HCT116 (cell line): Measurements from ENCODE around the gene THOP1. TPM values are rescaled to one million over a fixed set of nuclear protein-coding genes. Genes with fewer than 3 reads are reported as not detected.

ENCODE experiments used
- ATAC-seq: fragments of 200-7000 bp; cut with Tn5 transposase; 2 replicates; pipeline ENCODE4 v1.9.1; 2020; ENCODE audit warnings: mild to moderate bottlenecking, moderate library complexity
- BruUV-seq: library from RNA; stranded (reverse); fragments of 400-500 nt; replicated peaks from 2 replicates; lab custom pipeline; 2021; lab: Mats Ljungman, UMichigan
- CTCF ChIA-PET: fragments of 300-600 bp; sonication (Branson Sonifier 250); formaldehyde crosslinking; loops from one replicate; lab custom pipeline; 2021; ENCODE audit warnings: antibody characterized with exemption; lab: Charles Lee
- POLR2A ChIA-PET: fragments of 300-600, 350-600 bp; sonication (Branson Sonifier 250); formaldehyde crosslinking; loops from one replicate; lab custom pipeline; 2021; ENCODE audit warnings: antibody characterized with exemption; lab: Charles Lee
- RAD21 ChIA-PET, 2 experiments: fragments of 300-600 bp; sonication (Branson Sonifier 250); formaldehyde crosslinking; loops; one replicate each; lab custom pipeline; 2023; ENCODE audit warnings: low total read pairs in 2 of 2; ENCODE audit not compliant: uncharacterized antibody in 2 of 2, unreplicated experiment in 2 of 2, low non-redundant PET in 1 of 2; lab: Charles Lee
- DNase-seq: peaks from one replicate; pipeline ENCODE4 v3.0.0-alpha.2; 2010; ENCODE audit warnings: low read depth, low spot score
- H2AFZ ChIP-seq: fragments of 200-600 bp; shearing (Covaris generic), sonication (generic); 2 replicates; pipeline ENCODE4 v1.6.1; 2017; ENCODE audit warnings: low read depth, mixed run types, mixed read lengths, antibody characterized with exemption, low read length; ENCODE audit not compliant: poor library complexity, severe bottlenecking
- H3K27ac ChIP-seq: 2 replicates; pipeline ENCODE4 v1.5.1; 2012; ENCODE audit warnings: low read depth, low read length
- H3K27me3 ChIP-seq: fragments of 200-600 bp; sonication (generic); 2 replicates; pipeline ENCODE4 v1.6.1; 2016; ENCODE audit warnings: mixed run types, low read length, mixed read lengths; ENCODE audit not compliant: insufficient read depth
- H3K36me3 ChIP-seq, 2 experiments: fragments of 200-500 bp in 1 of 2; fragments of 200-600 bp in 1 of 2; sonication (Bioruptor generic) in 1 of 2; sonication (generic) in 1 of 2; 2 replicates each; pipeline versions ENCODE4 v1.5.1 to v1.6.1; 2014 to 2016; ENCODE audit warnings: low read length in 2 of 2, inconsistent platforms in 1 of 2, mixed read lengths in 1 of 2, mixed run types in 1 of 2; ENCODE audit not compliant: insufficient read depth in 2 of 2, control insufficient read depth in 1 of 2
- H3K4me1 ChIP-seq, 2 experiments: fragments of 200-600 bp in 1 of 2; sonication (generic) in 1 of 2; 2 replicates each; pipeline versions ENCODE4 v1.5.1 to v1.6.1; 2012 to 2017; ENCODE audit warnings: low read length in 2 of 2, inconsistent platforms in 1 of 2, mild to moderate bottlenecking in 1 of 2, mixed read lengths in 1 of 2, mixed run types in 1 of 2, moderate library complexity in 1 of 2; ENCODE audit not compliant: insufficient read depth in 2 of 2, control insufficient read depth in 1 of 2
- H3K4me2 ChIP-seq: fragments of 200-600 bp; sonication (generic); 2 replicates; pipeline ENCODE4 v1.6.1; 2017; ENCODE audit warnings: mixed run types, low read length, mixed read lengths
- H3K4me3 ChIP-seq, 2 experiments: fragments of 200-600 bp in 1 of 2; sonication (generic) in 1 of 2; replicated peaks in 1 of 2; 2 replicates each; pipeline ENCODE4 v1.5.1; 2011 to 2016; ENCODE audit warnings: low read length in 2 of 2, control low read depth in 1 of 2, low read depth in 1 of 2, mild to moderate bottlenecking in 1 of 2, mixed read lengths in 1 of 2, mixed run types in 1 of 2
- H3K79me2 ChIP-seq: fragments of 200-600 bp; sonication (generic); 2 replicates; pipeline ENCODE4 v1.6.1; 2017; ENCODE audit warnings: mild to moderate bottlenecking, mixed run types, low read length, moderate library complexity, mixed read lengths; ENCODE audit not compliant: insufficient read depth
- H3K9ac ChIP-seq: fragments of 200-600 bp; sonication (generic); 2 replicates; pipeline ENCODE4 v1.6.1; 2016; ENCODE audit warnings: low read length, mixed read lengths
- H3K9me2 ChIP-seq: fragments of 200-600 bp; sonication (generic), shearing (Covaris generic); 2 replicates; pipeline ENCODE4 v1.6.1; 2017; ENCODE audit warnings: mixed run types, mild to moderate bottlenecking, moderate library complexity; ENCODE audit not compliant: insufficient read depth
- H3K9me3 ChIP-seq, 2 experiments: fragments of 200-500 bp in 1 of 2; fragments of 200-600 bp in 1 of 2; sonication (Bioruptor generic) in 1 of 2; sonication (generic) in 1 of 2; 2 replicates each; pipeline ENCODE4 v1.6.1; 2014 to 2017; ENCODE audit warnings: low read length in 2 of 2, mixed read lengths in 2 of 2, inconsistent platforms in 1 of 2, low read depth in 1 of 2, mild to moderate bottlenecking in 1 of 2, mixed run types in 1 of 2, moderate library complexity in 1 of 2; ENCODE audit not compliant: control insufficient read depth in 1 of 2, insufficient read depth in 1 of 2
- H4K20me1 ChIP-seq: fragments of 200-600 bp; sonication (generic), shearing (Covaris generic); 2 replicates; pipeline ENCODE4 v1.6.1; 2017; ENCODE audit warnings: mixed run types, mild to moderate bottlenecking, moderate library complexity; ENCODE audit not compliant: insufficient read depth
- CBX3 ChIP-seq: IDR thresholded peaks from 2 replicates; pipeline ENCODE4 v1.6.1; 2012; ENCODE audit warnings: low read depth
- CEBPB ChIP-seq: IDR thresholded peaks from 2 replicates; pipeline ENCODE4 v1.6.1; 2012; ENCODE audit warnings: low read depth
- EGR1 ChIP-seq: IDR thresholded peaks from 2 replicates; pipeline ENCODE4 v1.6.1; 2012; ENCODE audit warnings: low read depth
- EZH2 ChIP-seq: fragments of 200-600 bp; sonication (generic); IDR thresholded peaks from 2 replicates; pipeline ENCODE4 v1.6.1; 2017; ENCODE audit warnings: antibody characterized with exemption, mixed run types
- POLR2A ChIP-seq: IDR thresholded peaks from 2 replicates; pipeline ENCODE4 v1.7.0; 2011; ENCODE audit warnings: borderline replicate concordance; ENCODE audit not compliant: insufficient read depth, insufficient read length; ENCODE audit errors: extremely low read depth
- RAD21 ChIP-seq: IDR thresholded peaks from 2 replicates; pipeline ENCODE4 v1.6.1; 2012; ENCODE audit warnings: low read depth, mild to moderate bottlenecking
- SIN3A ChIP-seq: IDR thresholded peaks from 2 replicates; pipeline ENCODE4 v1.6.1; 2012; ENCODE audit warnings: low read depth
- SP1 ChIP-seq: IDR thresholded peaks from 2 replicates; pipeline ENCODE4 v1.6.1; 2012; ENCODE audit warnings: low read depth
- TCF7L2 ChIP-seq: IDR thresholded peaks from 2 replicates; pipeline ENCODE4 v1.7.0; 2011; ENCODE audit warnings: borderline replicate concordance, inconsistent platforms; ENCODE audit not compliant: insufficient read depth, insufficient read length; ENCODE audit errors: extremely low read depth
- YY1 ChIP-seq: IDR thresholded peaks from 2 replicates; pipeline ENCODE4 v1.6.1; 2011; ENCODE audit warnings: low read length, low read depth, moderate library complexity, mild to moderate bottlenecking; ENCODE audit not compliant: insufficient replicate concordance; ENCODE audit errors: extremely low read depth
- intact Hi-C: fragments of 100-400 bp; cut with micrococcal nuclease; formaldehyde crosslinking; loops from 2 replicates; pipeline ENCODE4 v1.10.0; 2022
- total RNA-seq: library from RNA; stranded (reverse); gene quantifications from one replicate; pipeline ENCODE4 v1.2.1, GENCODE V29; 2021; ENCODE audit not compliant: unreplicated experiment
- TF ChIP-seq, protein P1 (sequence below): IDR thresholded peaks from 2 replicates; pipeline ENCODE4 v1.6.1; 2012
- TF ChIP-seq, protein P2 (sequence below): IDR thresholded peaks from 2 replicates; pipeline ENCODE4 v1.6.1; 2012

The THOP1 gene
- total RNA-seq, 1 experiment from 2014 or later, result 201 TPM

DNA sequence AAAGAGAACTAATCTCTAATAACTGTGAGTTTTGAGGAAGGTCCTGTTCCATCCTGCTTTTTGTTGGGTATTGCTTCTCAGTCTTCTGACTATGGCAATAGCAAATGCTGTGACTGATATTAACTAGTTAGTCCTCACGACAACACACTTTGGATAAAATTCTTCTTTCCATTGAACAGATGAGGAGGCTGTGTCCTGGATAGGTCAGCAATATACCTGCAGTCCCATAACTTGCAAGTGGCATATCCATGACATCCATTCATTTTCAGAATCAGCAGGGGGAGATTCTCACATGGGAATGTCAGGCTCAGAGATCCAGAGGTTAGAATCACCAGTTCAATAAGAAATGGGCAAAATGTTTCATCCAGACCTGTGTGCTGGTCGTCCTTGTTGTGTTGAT, 41.7 kb downstream of the THOP1 start:
- no peaks in the 10 kb centered on the region for H3K27me3 ChIP-seq
- no peak overlapping the region for H3K9ac ChIP-seq
- TF ChIP-seq EZH2 (no peak), POLR2A (no peak), TCF7L2 (no peak), CBX3 (no peak), EGR1 (no peak), SP1 (no peak), RAD21 (no peak), SIN3A (no peak), YY1 (no peak), CEBPB (no peak)
- TF ChIP-seq, protein P1, sequence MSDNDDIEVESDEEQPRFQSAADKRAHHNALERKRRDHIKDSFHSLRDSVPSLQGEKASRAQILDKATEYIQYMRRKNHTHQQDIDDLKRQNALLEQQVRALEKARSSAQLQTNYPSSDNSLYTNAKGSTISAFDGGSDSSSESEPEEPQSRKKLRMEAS, result no peak
- TF ChIP-seq, protein P2, sequence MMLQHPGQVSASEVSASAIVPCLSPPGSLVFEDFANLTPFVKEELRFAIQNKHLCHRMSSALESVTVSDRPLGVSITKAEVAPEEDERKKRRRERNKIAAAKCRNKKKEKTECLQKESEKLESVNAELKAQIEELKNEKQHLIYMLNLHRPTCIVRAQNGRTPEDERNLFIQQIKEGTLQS, result no peak
- ChIA-PET CTCF (no interaction called here), RAD21 (no interaction called here), POLR2A (no interaction called here)
- no peak overlapping the region for H3K4me3 ChIP-seq
- no peaks in the 10 kb centered on the region for H3K4me1 ChIP-seq
- DNase-seq (no peak), ATAC-seq (no peak)
- no peak overlapping the region for H3K4me2 ChIP-seq
- H3K36me3 ChIP-seq, result no peaks in the 10 kb centered on the region
- H3K9me3 ChIP-seq, result peaks cover 0 to 4% of the 10 kb centered on the region in 2 experiments; a peak in 1 of 4 replicates
- intact Hi-C loops, result no loop called here
- H3K79me2 ChIP-seq, result no peaks in the 10 kb centered on the region
- H4K20me1 ChIP-seq, result no peaks in the 10 kb centered on the region
- H2AFZ ChIP-seq, result no peak overlapping the region
- no peaks in the 10 kb centered on the region for H3K9me2 ChIP-seq
- BruUV-seq, result no TSS peak
- H3K27ac ChIP-seq, result no peak overlapping the region
